H1 (cell line): ENCODE measurements around the gene SMURF2. TPM values are rescaled to one million over a fixed set of nuclear protein-coding genes. Genes with fewer than 3 reads are reported as not detected.

Experiments
- CTCF ChIA-PET: fragments of 300-600 bp; sonication (Branson Sonifier 250); formaldehyde crosslinking; loops from one replicate; lab custom pipeline; 2021; ENCODE audit not compliant: partially characterized antibody; lab: Charles Lee
- POLR2A ChIA-PET: fragments of 300-600 bp; sonication (Branson Sonifier 250); formaldehyde crosslinking; loops from one replicate; lab custom pipeline; 2021; ENCODE audit warnings: inconsistent platforms; ENCODE audit not compliant: partially characterized antibody; lab: Charles Lee
- DNase-seq, 2 experiments: peaks; one replicate each; pipeline versions ENCODE4 v3.0.0 to v3.0.0-alpha.2; 2010 to 2022; ENCODE audit warnings: low spot score in 2 of 2, low read depth in 1 of 2, mixed read lengths in 1 of 2
- FAIRE-seq: peaks from 2 replicates; lab custom pipeline; 2011; peaks lifted over from hg19 to GRCh38; lab: Jason Lieb, UNC
- H2AFZ ChIP-seq: 2 replicates; pipeline ENCODE4 v1.8.1; 2012; ENCODE audit warnings: low read length, inconsistent platforms
- H2AK5ac ChIP-seq: 2 replicates; pipeline ENCODE4 v1.6.1; 2013; ENCODE audit warnings: low read depth, low read length
- H2BK120ac ChIP-seq: replicated peaks from 2 replicates; pipeline ENCODE3; 2013; ENCODE audit warnings: low read depth, low read length, inconsistent platforms
- H2BK12ac ChIP-seq: 2 replicates; pipeline ENCODE4 v1.6.1; 2013; ENCODE audit warnings: low read depth, low read length
- H2BK15ac ChIP-seq: 2 replicates; pipeline ENCODE4 v1.6.1; 2013; ENCODE audit warnings: low read length
- H2BK20ac ChIP-seq: 2 replicates; pipeline ENCODE4 v1.6.1; 2013; ENCODE audit warnings: low read length
- H2BK5ac ChIP-seq: 2 replicates; pipeline ENCODE4 v1.6.1; 2013; ENCODE audit warnings: low read depth, low read length
- H3K14ac ChIP-seq: 2 replicates; pipeline ENCODE4 v1.6.1; 2013; ENCODE audit warnings: inconsistent platforms; ENCODE audit not compliant: insufficient read length
- H3K18ac ChIP-seq: 2 replicates; pipeline ENCODE4 v1.6.1; 2013; ENCODE audit warnings: low read length; ENCODE audit errors: extremely low read depth
- H3K23ac ChIP-seq: 2 replicates; pipeline ENCODE4 v1.6.1; 2013; ENCODE audit warnings: inconsistent platforms; ENCODE audit not compliant: insufficient read length
- H3K23me2 ChIP-seq: 2 replicates; pipeline ENCODE4 v1.6.1; 2013; ENCODE audit warnings: low read depth, low read length
- H3K27ac ChIP-seq: 2 replicates; pipeline ENCODE4 v1.6.1; 2011; ENCODE audit warnings: low read depth, low read length, inconsistent platforms
- H3K27me3 ChIP-seq, 4 experiments: replicated peaks in 1 of 4; 1 replicate in 1 of 4; 2 replicates in 3 of 4; pipeline versions ENCODE4 v1.6.1 to v1.8.1; 2011 to 2013; ENCODE audit warnings: low read length in 3 of 4, mild to moderate bottlenecking in 3 of 4, inconsistent platforms in 2 of 4, mixed read lengths in 2 of 4, moderate library complexity in 1 of 4; ENCODE audit not compliant: control insufficient read depth in 3 of 4, insufficient read depth in 3 of 4; ENCODE audit errors: extremely low read depth in 1 of 4
- H3K36me3 ChIP-seq, 4 experiments: 2 replicates each; pipeline versions ENCODE4 v1.6.1 to v1.8.1; 2011 to 2013; ENCODE audit warnings: mild to moderate bottlenecking in 4 of 4, low read length in 3 of 4, moderate library complexity in 2 of 4, control low read depth in 1 of 4, inconsistent platforms in 1 of 4; ENCODE audit not compliant: insufficient read depth in 4 of 4, control insufficient read depth in 2 of 4
- H3K4ac ChIP-seq: replicated peaks from 2 replicates; pipeline ENCODE3; 2013; ENCODE audit warnings: low read length, low read depth, mixed read lengths, inconsistent platforms; ENCODE audit not compliant: insufficient read length
- H3K4me1 ChIP-seq, 4 experiments: replicated peaks in 1 of 4; 1 replicate in 1 of 4; 2 replicates in 3 of 4; pipeline versions ENCODE4 v1.6.1 to v1.8.1; 2011 to 2013; ENCODE audit warnings: low read length in 3 of 4, inconsistent platforms in 2 of 4, mixed read lengths in 1 of 4; ENCODE audit not compliant: insufficient read depth in 4 of 4, control insufficient read depth in 3 of 4
- H3K4me2 ChIP-seq, 2 experiments: 2 replicates each; pipeline versions ENCODE4 v1.6.1 to v1.8.1; 2011 to 2013; ENCODE audit warnings: low read depth in 2 of 2, low read length in 2 of 2, control low read depth in 1 of 2, inconsistent platforms in 1 of 2, mild to moderate bottlenecking in 1 of 2; ENCODE audit not compliant: insufficient read depth in 1 of 2
- H3K4me3 ChIP-seq, 4 experiments: fragments of 200-600, 300-600 bp in 1 of 4; sonication (generic), shearing (Covaris generic), sonication (Bioruptor Twin) in 1 of 4; 2 replicates each; pipeline versions ENCODE4 v1.5.1 to v1.8.1; 2011 to 2016; ENCODE audit warnings: low read length in 4 of 4, low read depth in 3 of 4, control low read depth in 2 of 4, inconsistent platforms in 2 of 4, mild to moderate bottlenecking in 2 of 4, mixed read lengths in 1 of 4, moderate library complexity in 1 of 4; ENCODE audit not compliant: insufficient read depth in 2 of 4; ENCODE audit errors: extremely low read depth in 1 of 4
- H3K56ac ChIP-seq: replicated peaks from 2 replicates; pipeline ENCODE3; 2013; ENCODE audit warnings: low read depth, mild to moderate bottlenecking, mixed read lengths, low read length, inconsistent platforms; ENCODE audit not compliant: insufficient read length
- H3K79me1 ChIP-seq: 2 replicates; pipeline ENCODE4 v1.6.1; 2013; ENCODE audit warnings: low read depth, low read length, control low read depth
- H3K79me2 ChIP-seq, 2 experiments: 2 replicates each; pipeline versions ENCODE4 v1.6.1 to v1.8.1; 2012 to 2013; ENCODE audit warnings: low read length in 2 of 2, mild to moderate bottlenecking in 2 of 2, inconsistent platforms in 1 of 2; ENCODE audit not compliant: insufficient read depth in 2 of 2, control insufficient read depth in 1 of 2
- H3K9ac ChIP-seq, 4 experiments: replicated peaks in 1 of 4; 1 replicate in 1 of 4; 2 replicates in 3 of 4; pipeline versions ENCODE4 v1.6.1 to v1.8.1; 2011 to 2013; ENCODE audit warnings: low read depth in 3 of 4, low read length in 3 of 4, control low read depth in 2 of 4, mild to moderate bottlenecking in 2 of 4, moderate library complexity in 2 of 4, inconsistent platforms in 1 of 4; ENCODE audit errors: extremely low read depth in 1 of 4
- H3K9me3 ChIP-seq, 2 experiments: 2 replicates each; pipeline versions ENCODE4 v1.6.1 to v1.8.1; 2012 to 2013; ENCODE audit warnings: mild to moderate bottlenecking in 2 of 2, moderate library complexity in 2 of 2, control low read depth in 1 of 2, inconsistent platforms in 1 of 2, low read depth in 1 of 2, low read length in 1 of 2, mixed read lengths in 1 of 2; ENCODE audit not compliant: insufficient read depth in 2 of 2
- H4K20me1 ChIP-seq, 2 experiments: replicated peaks in 1 of 2; 2 replicates each; pipeline versions ENCODE3 to v1.8.1; 2011 to 2013; ENCODE audit warnings: inconsistent platforms in 2 of 2, low read length in 2 of 2, mild to moderate bottlenecking in 1 of 2; ENCODE audit not compliant: insufficient read depth in 2 of 2, control insufficient read depth in 1 of 2
- H4K5ac ChIP-seq: 2 replicates; pipeline ENCODE4 v1.6.1; 2013; ENCODE audit warnings: low read length, low read depth, mixed read lengths, inconsistent platforms; ENCODE audit not compliant: insufficient read length
- H4K8ac ChIP-seq: 2 replicates; pipeline ENCODE4 v1.8.0; 2013; ENCODE audit warnings: mild to moderate bottlenecking, moderate library complexity, low read length, inconsistent platforms; ENCODE audit not compliant: insufficient read depth; ENCODE audit errors: extremely low read depth
- H4K91ac ChIP-seq: replicated peaks from 2 replicates; pipeline ENCODE3; 2013; ENCODE audit warnings: low read length, mixed read lengths, inconsistent platforms; ENCODE audit not compliant: insufficient read length
- ASH2L ChIP-seq: fragments of 200-600, 300-600 bp; sonication (generic); IDR thresholded peaks from one replicate; pipeline ENCODE4 v1.7.1; 2017; ENCODE audit warnings: low read length
- BCL11A ChIP-seq, 2 experiments: IDR thresholded peaks; one replicate each; pipeline ENCODE4 v1.6.1; 2011; ENCODE audit warnings: low read depth in 2 of 2, low read length in 2 of 2, mild to moderate bottlenecking in 2 of 2
- EP300 ChIP-seq, 2 experiments: IDR thresholded peaks; 1 replicate in 1 of 2; 2 replicates in 1 of 2; pipeline ENCODE4 v1.6.1; 2011 to 2012; ENCODE audit warnings: low read depth in 2 of 2, low read length in 2 of 2, mild to moderate bottlenecking in 2 of 2, borderline replicate concordance in 1 of 2, inconsistent platforms in 1 of 2, moderate library complexity in 1 of 2
- EZH2 ChIP-seq: fragments of 200-600 bp; sonication (generic); IDR thresholded peaks from 2 replicates; pipeline ENCODE4 v1.7.1; 2012; ENCODE audit warnings: low read depth, mild to moderate bottlenecking, moderate library complexity, low read length, inconsistent platforms; ENCODE audit not compliant: severe bottlenecking
- GABPA ChIP-seq: IDR thresholded peaks from 2 replicates; pipeline ENCODE4 v1.6.1; 2011; ENCODE audit warnings: mild to moderate bottlenecking, low read length, moderate library complexity, borderline replicate concordance; ENCODE audit not compliant: insufficient read depth
- JUN ChIP-seq: IDR thresholded peaks from 2 replicates; pipeline ENCODE4 v1.6.1; 2011; ENCODE audit warnings: low read depth, mild to moderate bottlenecking, improper control_type of control experiment, low read length
- POLR2A ChIP-seq, 2 experiments: IDR thresholded peaks; 1 replicate in 1 of 2; 2 replicates in 1 of 2; pipeline ENCODE4 v1.6.1; 2011; ENCODE audit warnings: low read depth in 2 of 2, low read length in 2 of 2, mild to moderate bottlenecking in 2 of 2; ENCODE audit errors: control extremely low read depth in 1 of 2
- RBBP5 ChIP-seq: IDR thresholded peaks from 2 replicates; pipeline ENCODE4 v1.7.1; 2012; ENCODE audit warnings: low read depth, mild to moderate bottlenecking, inconsistent platforms, low read length, moderate library complexity, borderline replicate concordance
- SAP30 ChIP-seq: fragments of 300-600 bp; sonication (generic); IDR thresholded peaks from 2 replicates; pipeline ENCODE4 v1.7.1; 2012; ENCODE audit warnings: low read length, moderate library complexity, mild to moderate bottlenecking, inconsistent platforms; ENCODE audit not compliant: insufficient read depth, insufficient replicate concordance
- SIN3A ChIP-seq, 2 experiments: IDR thresholded peaks in 1 of 2; conservative IDR thresholded peaks in 1 of 2; 2 replicates each; pipeline ENCODE4 v1.6.1; 2011 to 2012; ENCODE audit warnings: low read length in 2 of 2, improper control_type of control experiment in 1 of 2, low read depth in 1 of 2, mild to moderate bottlenecking in 1 of 2
- SP1 ChIP-seq: IDR thresholded peaks from 2 replicates; pipeline ENCODE4 v1.6.1; 2011; ENCODE audit warnings: low read depth, low read length
- SUZ12 ChIP-seq: fragments of 200-600 bp; sonication (generic); IDR thresholded peaks from 2 replicates; pipeline ENCODE4 v1.6.1; 2012; ENCODE audit warnings: mild to moderate bottlenecking, inconsistent platforms, low read length, moderate library complexity, mixed read lengths
- ZNF274 ChIP-seq: IDR thresholded peaks from 2 replicates; pipeline ENCODE4 v1.7.0; 2012; ENCODE audit warnings: low read length, borderline replicate concordance; ENCODE audit errors: extremely low read depth
- WGBS, 2 experiments: shearing (Covaris generic) in 1 of 2; methylation state at CpG; one replicate each; pipeline versions ENCODE4 v1.1.6 to v1.1.7; 2013 to 2015; ENCODE audit warnings: low lambda C conversion rate in 2 of 2, mixed read lengths in 2 of 2, inconsistent platforms in 1 of 2, low coverage in 1 of 2, missing lambda C conversion rate in 1 of 2; ENCODE audit not compliant: insufficient replicate concordance in 2 of 2, insufficient coverage in 1 of 2, insufficient read length in 1 of 2; ENCODE audit errors: extremely low coverage in 1 of 2, missing lambda C conversion rate in 1 of 2; 5-methylcytosine and 5-hydroxymethylcytosine counted together
- polyA plus RNA-seq, 7 experiments: library from polyadenylated mRNA; depleted of rRNA in 3 of 7; stranded (reverse) in 5 of 7; unstranded in 2 of 7; fragments of >200 nt in 5 of 7; fragments of 200-250 nt in 2 of 7; gene quantifications; 1 replicate in 5 of 7; 2 replicates in 1 of 7; 4 replicates in 1 of 7; pipeline versions ENCODE4 v1.2.1 to v1.2.3, GENCODE V29; 2011 to 2013; ENCODE audit warnings: missing spikeins in 2 of 7, mixed read lengths in 2 of 7
- total RNA-seq: library from RNA; stranded (reverse); fragmentation: NEBNext Ultra II Directional; extraction: Animal tissue kit (Norgen Biotek cat#: 25700); gene quantifications from 2 replicates; pipeline ENCODE4 v1.2.1, GENCODE V29; 2021

SMURF2 gene
- total and polyA plus RNA-seq, 2 of the 8 experiments (the other 6 are each of a cell fraction or from before 2014, with no cell fraction given), result 7.2 to 29.2 TPM

GRCh38 chr17:64694207-64694606 lies 32.1 kb upstream of the SMURF2 start:
- Histone ChIP-seq H3K79me1 (no peaks in the 10 kb centered on the region), H3K9ac (no peak overlapping the region), H4K8ac (no peak overlapping the region), H2BK5ac (no peak overlapping the region), H4K5ac (no peak overlapping the region), H3K79me2 (no peaks in the 10 kb centered on the region), H3K56ac (no peak overlapping the region), H2AK5ac (no peak overlapping the region), H3K4me1 (no peaks in the 10 kb centered on the region), H2BK12ac (no peak overlapping the region), H3K23ac (no peak overlapping the region), H4K91ac (no peak overlapping the region), H3K23me2 (no peaks in the 10 kb centered on the region), H2BK20ac (no peak overlapping the region), H3K4ac (no peak overlapping the region), H3K36me3 (no peaks in the 10 kb centered on the region), H2AFZ (no peak overlapping the region), H3K27me3 (no peaks in the 10 kb centered on the region), H3K4me2 (no peak overlapping the region), H3K14ac (no peak overlapping the region), H3K27ac (no peak overlapping the region), H2BK120ac (no peak overlapping the region), H4K20me1 (no peaks in the 10 kb centered on the region), H3K4me3 (no peak overlapping the region), H3K9me3 (no peaks in the 10 kb centered on the region), H2BK15ac (no peak overlapping the region), H3K18ac (no peak overlapping the region)
- no peak for FAIRE-seq
- POLR2A ChIA-PET, result no interaction called here
- no peak for DNase-seq
- CTCF ChIA-PET, result no interaction called here
- 93% methylated on average over 5 of the region's 5 CpGs; no CpG with 5 or more reads in 1 of the 2 experiments for WGBS, 2 experiments
- TF ChIP-seq SIN3A (conservative IDR thresholded peaks at IDR 0.05 in 1 of 2, IDR thresholded peaks at IDR 0.05 in 1 of 2; ENCODE audit: low read depth in 1 of 2, low read length in 2 of 2) (no peak), RBBP5 (no peak), SP1 (no peak), GABPA (no peak), ZNF274 (no peak), SUZ12 (no peak), ASH2L (no peak), BCL11A (IDR thresholded peaks at IDR 0.05; ENCODE audit: low read depth in 2 of 2, low read length in 2 of 2) (no peak), EZH2 (no peak), SAP30 (no peak), POLR2A (IDR thresholded peaks at IDR 0.05; ENCODE audit: control extremely low read depth in 1 of 2, low read depth in 2 of 2, low read length in 2 of 2) (no peak), EP300 (IDR thresholded peaks at IDR 0.05; ENCODE audit: borderline replicate concordance in 1 of 2, low read depth in 2 of 2, low read length in 2 of 2) (no peak), JUN (no peak)
